Hindlimb muscle (tissue), 1 donor: Measurements from ENCODE around the gene REEP1. TPM values are rescaled to one million over a fixed set of nuclear protein-coding genes. Genes with fewer than 3 reads are reported as not detected.

Source experiments
- DNase-seq: peaks from one replicate; pipeline ENCODE4 v3.0.0-alpha.2; 2013
- polyA plus RNA-seq: library from polyadenylated mRNA; unstranded; fragments of 120-200 nt; gene quantifications from one replicate; pipeline ENCODE4 v1.2.1, GENCODE V29; 2013; ENCODE audit not compliant: insufficient read length

The REEP1 gene
- polyA plus RNA-seq, 1 donor: 88.7 TPM

GRCh38 chr2:86305195-86305914 is 32.1 kb downstream of the REEP1 start:
- no peak for DNase-seq

DNA sequence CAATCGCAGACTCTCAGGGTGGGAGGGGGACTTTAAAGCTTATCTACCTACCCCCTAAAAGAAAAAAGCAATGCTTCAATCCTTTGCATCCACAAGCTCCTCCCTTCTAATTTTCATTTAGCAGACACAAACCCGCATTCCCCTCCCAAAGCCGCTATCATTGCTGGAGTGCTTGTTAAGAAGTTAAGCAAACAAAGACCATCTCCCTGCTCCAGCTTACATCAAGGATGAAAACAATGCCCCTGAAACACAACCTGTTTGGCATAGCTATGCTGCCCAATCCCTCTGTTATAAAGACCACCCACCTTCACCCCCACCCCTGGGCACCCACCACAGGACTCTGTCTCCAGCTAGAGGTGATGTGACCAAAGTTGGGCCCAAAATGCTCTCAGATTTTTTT is 33.0 kb downstream of the REEP1 start:
- DNase-seq: no peak

DNA sequence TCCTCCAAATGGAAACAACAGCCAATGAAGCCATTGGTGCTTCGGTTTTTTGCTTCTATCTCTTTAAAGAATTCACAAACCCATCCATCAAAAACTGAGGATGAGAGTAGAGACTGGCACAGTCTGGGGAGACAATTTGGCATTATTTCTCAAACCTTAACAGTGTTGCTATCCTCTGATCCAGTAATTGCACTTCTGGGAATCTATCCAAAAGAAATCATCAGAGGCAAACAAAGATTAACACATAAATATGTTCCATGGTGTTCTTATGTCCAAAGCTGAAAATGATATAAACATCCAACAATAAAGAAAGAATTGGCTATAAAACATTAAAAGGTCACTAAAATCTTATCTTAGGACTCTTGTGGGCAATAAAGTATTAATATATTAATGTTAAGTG is 35.1 kb downstream of the REEP1 start:
- no peak for DNase-seq

GRCh38 chr2:86301711-86302202 is 35.7 kb downstream of the REEP1 start:
- DNase-seq: no peak

DNA sequence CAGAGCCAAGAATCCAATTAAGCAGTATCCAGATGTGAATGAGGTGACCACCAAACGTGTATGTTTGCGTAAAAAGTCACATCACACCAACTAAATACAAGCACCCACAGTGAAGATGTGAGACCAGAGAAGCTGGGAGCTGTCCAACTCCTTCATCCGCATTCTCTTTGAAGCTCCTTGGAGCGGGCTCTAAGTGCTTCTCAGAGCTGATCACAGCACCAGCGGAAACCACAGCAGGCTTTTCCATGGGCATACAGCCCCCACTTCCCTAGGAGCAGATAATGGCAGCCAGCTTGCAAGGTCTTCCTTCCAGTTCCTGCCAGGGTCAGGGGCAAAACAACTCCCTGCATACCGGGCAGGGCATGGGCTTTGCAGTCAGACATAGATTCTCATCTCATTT is 36.4 kb downstream of the REEP1 start:
- DNase-seq: no peak

- no peak for DNase-seq
Measured at GRCh38 chr2:86300496-86300895, 36.9 kb downstream of the REEP1 start.

- no peak for DNase-seq
Measured at GRCh38 chr2:86298411-86299390, 38.7 kb downstream of the REEP1 start.

DNA sequence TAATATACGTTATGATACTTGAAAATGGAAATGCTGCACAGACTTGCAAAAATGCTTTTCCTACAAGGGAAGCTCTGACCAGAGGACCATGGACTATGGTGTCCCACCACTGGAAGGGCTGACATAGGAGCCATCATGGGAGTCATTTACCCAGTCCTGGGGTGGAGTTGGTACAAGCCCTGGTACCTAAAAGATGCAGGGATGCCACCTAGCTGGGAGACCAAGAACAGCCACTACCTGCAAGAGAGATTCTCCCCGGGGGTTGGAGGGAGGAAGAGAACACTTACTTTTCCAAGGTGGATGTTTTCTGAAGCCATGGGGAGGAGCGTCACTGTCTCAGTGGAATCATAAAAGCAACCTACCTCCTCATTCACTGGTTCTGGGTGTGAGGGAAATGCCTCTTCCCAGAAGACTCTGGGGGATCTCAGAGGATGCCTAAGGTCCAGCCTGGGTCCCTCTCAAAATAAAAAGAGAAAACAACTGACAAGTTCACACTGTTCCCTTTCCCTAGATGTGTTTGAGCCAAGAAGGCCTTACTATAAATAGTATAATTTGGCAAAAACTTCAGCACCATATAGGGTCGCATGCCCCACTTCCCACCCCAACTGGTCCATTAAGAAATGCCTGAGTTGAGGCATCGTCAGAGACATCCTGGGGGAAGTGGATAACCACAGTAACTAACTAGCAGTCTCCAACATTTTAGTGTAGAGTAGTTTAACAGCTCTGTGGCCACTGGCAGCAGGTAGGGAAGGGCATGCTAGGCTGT is 39.9 kb downstream of the REEP1 start:
- DNase-seq: no peak

GRCh38 chr2:86296947-86297346 is 40.5 kb downstream of the REEP1 start:
- no peak for DNase-seq

DNA sequence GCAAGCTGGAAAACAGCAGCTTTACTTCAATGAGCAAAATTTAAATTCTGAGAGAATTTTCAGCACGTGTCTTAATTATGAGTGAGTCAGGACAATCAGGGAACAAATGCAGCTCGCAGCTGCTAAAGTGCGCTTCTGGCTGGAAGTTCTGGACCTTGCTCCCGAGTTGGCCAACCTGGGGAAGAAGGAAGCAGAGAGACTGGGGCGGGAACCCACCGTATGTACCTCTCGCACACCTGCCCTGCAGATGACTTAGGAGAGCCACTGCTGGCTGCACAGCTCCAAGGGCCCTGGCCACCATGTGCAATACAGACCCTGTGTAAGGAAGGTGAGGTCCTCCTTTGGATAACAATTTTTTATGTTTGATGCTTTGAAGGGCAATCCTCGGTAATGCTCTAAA is 42.4 kb downstream of the REEP1 start:
- no peak for DNase-seq

- no peak for DNase-seq
Measured at GRCh38 chr2:86293612-86294011, 43.8 kb downstream of the REEP1 start.

- DNase-seq: no peak
Measured at GRCh38 chr2:86292571-86293515, 44.6 kb downstream of the REEP1 start.

DNA sequence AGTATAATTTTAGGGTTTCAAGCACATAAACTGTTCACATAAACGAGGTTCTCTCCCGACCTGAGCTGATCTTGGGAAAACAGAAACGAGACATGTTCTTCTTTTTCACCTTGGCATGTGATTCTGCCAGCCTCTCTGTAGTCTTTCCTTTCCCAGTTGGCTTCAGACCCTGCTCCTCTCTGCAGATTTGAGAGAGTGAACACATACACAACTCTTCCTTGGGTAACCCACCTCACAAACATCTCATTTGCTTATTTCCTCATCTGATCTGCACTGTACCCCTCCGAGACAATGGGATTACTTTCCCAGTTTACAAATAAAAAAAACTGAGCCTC is 46.1 kb downstream of the REEP1 start:
- no peak for DNase-seq

GRCh38 chr2:86290596-86291327 is 46.7 kb downstream of the REEP1 start:
- no peak for DNase-seq

DNA sequence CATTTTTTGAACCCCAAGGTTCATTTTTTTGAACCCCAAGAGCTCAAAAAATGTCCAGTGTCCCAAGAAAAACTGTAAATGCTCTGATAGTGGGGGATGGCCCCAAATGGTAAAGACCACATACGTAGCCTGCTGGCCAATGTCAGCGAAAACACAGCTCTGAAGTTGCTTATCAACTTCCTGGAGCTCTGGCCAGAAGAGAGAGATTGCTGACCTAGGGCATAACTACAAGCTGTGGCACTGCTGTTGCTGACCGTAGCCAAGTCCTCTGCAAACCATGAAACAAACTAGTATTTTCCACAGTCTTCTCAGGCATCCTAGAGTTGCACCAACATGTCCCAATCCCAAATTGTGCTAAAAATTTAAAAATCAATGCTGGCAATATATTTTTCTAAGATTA is 50.9 kb downstream of the REEP1 start:
- no peak for DNase-seq

DNA sequence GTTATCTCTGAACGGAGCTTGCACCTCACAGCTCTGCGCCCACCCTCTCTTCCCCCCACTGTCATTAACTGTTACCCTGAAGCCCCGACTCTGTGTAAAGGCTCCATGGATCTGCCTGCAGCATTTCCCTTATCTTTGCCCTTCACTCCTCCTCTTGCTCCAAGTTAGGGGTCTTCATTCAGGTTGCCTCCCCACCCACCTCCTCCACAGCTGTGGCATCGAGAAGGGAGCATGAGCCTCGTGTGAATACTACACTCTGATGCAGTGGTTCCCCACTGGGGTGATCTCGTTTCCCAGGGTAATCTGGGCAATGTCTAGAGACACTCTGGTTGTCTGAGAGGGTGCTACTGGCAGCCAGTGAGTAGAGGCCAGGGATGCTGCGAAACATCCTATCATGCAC is 51.4 kb downstream of the REEP1 start:
- DNase-seq: no peak

GRCh38 chr2:86285571-86285970 is 51.9 kb downstream of the REEP1 start:
- DNase-seq: no peak

GRCh38 chr2:86284987-86285386 is 52.4 kb downstream of the REEP1 start:
- DNase-seq: no peak

GRCh38 chr2:86284401-86284841 is 53.0 kb downstream of the REEP1 start:
- DNase-seq: no peak

- no peak for DNase-seq
Measured at GRCh38 chr2:86283411-86284030, 53.9 kb downstream of the REEP1 start.
